Measurements from ENCODE around the gene NLRP11. TPM values are rescaled to one million over a fixed set of nuclear protein-coding genes. Genes with fewer than 3 reads are reported as not detected.

NLRP11 gene
- total and polyA plus RNA-seq, 9 of the 15 experiments (the other 6 are each of a cell fraction or from before 2014, with no cell fraction given) = 0.07 to 0.29 (median 0.12) TPM; not detected in 1

- no peak for TF ChIP-seq IRF1 (CRISPR knock-in tag; IDR thresholded peaks at IDR 0.05; ENCODE audit: borderline replicate concordance)
- TF ChIP-seq ELF4 (CRISPR knock-in tag; IDR thresholded peaks at IDR 0.05) = no peak
- no peak for TF ChIP-seq SAP30 (IDR thresholded peaks at IDR 0.05; ENCODE audit: borderline replicate concordance, insufficient read depth, low read depth, low read length, poor library complexity, severe bottlenecking)
- no peak for TF ChIP-seq NFATC3 (IDR thresholded peaks at IDR 0.05)
Observed at GRCh38 chr19:55866521-55866920, 34.7 kb upstream of the NLRP11 start (continued).

GRCh38 chr19:55858969-55859368 lies 27.2 kb upstream of the NLRP11 start:
- H3K9me1 ChIP-seq (ENCODE audit: control insufficient read depth, insufficient read depth, low read length) = no peaks in the 10 kb centered on the region
- BruUV-seq (replicated peaks) = no TSS peak
- H4K20me1 ChIP-seq (replicated peaks; ENCODE audit: control insufficient read depth, insufficient read depth, low read length) = no peaks in the 10 kb centered on the region; the same call in 1 of the 2 replicates
- H3K27ac ChIP-seq (ENCODE audit: extremely low read depth, low read depth, low read length) = no peak overlapping the region
- H3K27me3 ChIP-seq (ENCODE audit: control insufficient read depth in 2 of 2, insufficient read depth in 2 of 2, low read length in 2 of 2) = peaks cover 11 to 42% of the 10 kb centered on the region in 2 experiments; a peak in 3 of 5 replicates
- no peak overlapping the region for H3K9ac ChIP-seq (ENCODE audit: insufficient read depth in 1 of 2, low read depth in 2 of 2, low read length in 2 of 2)
- 1% methylated on average over 5 of the region's 5 CpGs for WGBS (ENCODE audit: insufficient coverage, low coverage, missing lambda C conversion rate)
- TF ChIP-seq ZNF133 (CRISPR knock-in tag; IDR thresholded peaks at IDR 0.05) = no peak
- TF ChIP-seq FOXP4 (CRISPR knock-in tag; IDR thresholded peaks at IDR 0.05; ENCODE audit: borderline replicate concordance) = no peak
- no peak for TF ChIP-seq SRSF3 (IDR thresholded peaks at IDR 0.05; ENCODE audit: insufficient read depth, low read length)
- TF ChIP-seq STAG1 (CRISPR knock-in tag; IDR thresholded peaks at IDR 0.05; ENCODE audit: borderline replicate concordance) = no peak
- TF ChIP-seq GMEB1 (CRISPR knock-in tag; IDR thresholded peaks at IDR 0.05) = no peak
- TF ChIP-seq ZNF512 (tag; IDR thresholded peaks at IDR 0.05) = no peak
- TF ChIP-seq KAT2B (IDR thresholded peaks at IDR 0.05; ENCODE audit: low read depth, low read length) = no peak
- no peak for TF ChIP-seq PRPF4 (IDR thresholded peaks at IDR 0.05; ENCODE audit: insufficient read depth, low read depth, low read length, poor library complexity, severe bottlenecking)
- no peak for TF ChIP-seq ELF2 (CRISPR knock-in tag; IDR thresholded peaks at IDR 0.05)
- no peak for TF ChIP-seq TAF9B (IDR thresholded peaks at IDR 0.05; ENCODE audit: partially characterized antibody)
- TF ChIP-seq ELF1 (tag; IDR thresholded peaks at IDR 0.05) = no peak
- TF ChIP-seq NBN (IDR thresholded peaks at IDR 0.05; ENCODE audit: low read depth) = no peak
- in situ Hi-C loops (cut with MboI) (no loop called here), intact Hi-C loops (cut with micrococcal nuclease) (no loop called here)
- no peaks in the 10 kb centered on the region for H3K36me3 ChIP-seq (ENCODE audit: control insufficient read depth, insufficient read depth, low read length)
- no peak overlapping the region for H2AFZ ChIP-seq (ENCODE audit: low read depth, low read length)
- ATAC-seq (no peak), FAIRE-seq (no peak), DNase-seq (ENCODE audit: extremely low read depth in 1 of 4, low spot score in 3 of 4) (no peak)
- no peak overlapping the region for H3K4me2 ChIP-seq (ENCODE audit: insufficient read depth, low read length)
- CTCF ChIA-PET (ENCODE audit: low intra/inter-chr PET ratio) = no interaction called here
- H3K4me1 ChIP-seq (replicated peaks in 1 of 2; ENCODE audit: control insufficient read depth in 2 of 2, insufficient read depth in 2 of 2, low read length in 2 of 2) = no peaks in the 10 kb centered on the region
- no peaks in the 10 kb centered on the region for H3K79me2 ChIP-seq (ENCODE audit: control insufficient read depth, insufficient read depth, low read length)
- no peaks in the 10 kb centered on the region for H3K9me3 ChIP-seq (replicated peaks; ENCODE audit: control insufficient read depth, insufficient read depth, low read depth, low read length)
- POLR2A ChIA-PET = interaction anchor here (0.6 kb wide), 1 partner anchor 39 kb away, joined by 5 read pairs; no protein-coding TSS in a partner anchor
- no peak overlapping the region for H3K4me3 ChIP-seq
